ENCODE results near the gene QRFPR. TPM values are rescaled to one million over a fixed set of nuclear protein-coding genes. Genes with fewer than 3 reads are reported as not detected.

The QRFPR gene
- total RNA-seq, 2 donors from 2014 or later: 0.40 TPM; not detected in 1

DNA sequence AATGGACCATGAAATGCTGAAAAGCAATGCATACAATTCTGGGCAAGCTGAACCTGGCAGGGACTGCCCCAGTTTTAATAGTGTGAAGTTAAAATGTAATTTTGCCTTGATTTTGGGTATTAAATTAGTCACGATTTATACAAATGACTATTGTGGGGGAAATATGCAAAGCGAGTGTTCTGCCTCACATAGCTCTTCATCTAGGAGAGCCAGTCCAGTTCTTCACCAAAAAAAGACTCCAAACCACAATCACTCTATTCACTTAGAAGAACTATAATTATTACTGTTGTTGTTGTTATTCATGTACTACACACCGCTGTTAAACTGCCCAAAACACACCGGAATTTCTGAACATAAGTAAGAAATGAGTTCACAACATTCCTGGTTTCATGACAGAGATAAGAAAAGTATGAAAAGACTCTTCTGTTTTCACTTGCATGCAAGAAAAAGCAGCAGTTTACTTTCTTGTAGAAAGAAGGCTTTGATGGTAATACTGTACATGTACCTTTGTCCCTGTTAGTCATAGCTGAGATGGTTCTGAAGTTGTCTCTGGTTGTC is 101.9 kb downstream of the QRFPR start:
- TF ChIP-seq POLR2AphosphoS5 (IDR thresholded peaks at IDR 0.05): no peak
- TF ChIP-seq, protein P1, sequence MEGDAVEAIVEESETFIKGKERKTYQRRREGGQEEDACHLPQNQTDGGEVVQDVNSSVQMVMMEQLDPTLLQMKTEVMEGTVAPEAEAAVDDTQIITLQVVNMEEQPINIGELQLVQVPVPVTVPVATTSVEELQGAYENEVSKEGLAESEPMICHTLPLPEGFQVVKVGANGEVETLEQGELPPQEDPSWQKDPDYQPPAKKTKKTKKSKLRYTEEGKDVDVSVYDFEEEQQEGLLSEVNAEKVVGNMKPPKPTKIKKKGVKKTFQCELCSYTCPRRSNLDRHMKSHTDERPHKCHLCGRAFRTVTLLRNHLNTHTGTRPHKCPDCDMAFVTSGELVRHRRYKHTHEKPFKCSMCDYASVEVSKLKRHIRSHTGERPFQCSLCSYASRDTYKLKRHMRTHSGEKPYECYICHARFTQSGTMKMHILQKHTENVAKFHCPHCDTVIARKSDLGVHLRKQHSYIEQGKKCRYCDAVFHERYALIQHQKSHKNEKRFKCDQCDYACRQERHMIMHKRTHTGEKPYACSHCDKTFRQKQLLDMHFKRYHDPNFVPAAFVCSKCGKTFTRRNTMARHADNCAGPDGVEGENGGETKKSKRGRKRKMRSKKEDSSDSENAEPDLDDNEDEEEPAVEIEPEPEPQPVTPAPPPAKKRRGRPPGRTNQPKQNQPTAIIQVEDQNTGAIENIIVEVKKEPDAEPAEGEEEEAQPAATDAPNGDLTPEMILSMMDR (IDR thresholded peaks at IDR 0.05): no peak
- no peak for TF ChIP-seq POLR2A (IDR thresholded peaks at IDR 0.05)
- H3K36me3 ChIP-seq: no peaks in the 10 kb centered on the region
- H3K4me1 ChIP-seq (replicated peaks): no peaks in the 10 kb centered on the region
- H3K4me3 ChIP-seq: no peak overlapping the region
- H3K9me3 ChIP-seq: no peaks in the 10 kb centered on the region
- 63% methylated on average over 4 of the region's 4 CpGs for WGBS
- no peak for DNase-seq (ENCODE audit: low spot score)
- intact Hi-C loops (cut with DNase I): no loop called here
- no peak overlapping the region for H3K27ac ChIP-seq
- no peaks in the 10 kb centered on the region for H3K27me3 ChIP-seq (replicated peaks; ENCODE audit: insufficient read depth)

Small RNA genes lying within 50 kb of the gene (small RNA-seq; reads per million reads assigned to genes)
- 0 reads per million in 2 donors for gene RF00019

Other genes with a start within 250 kb of the QRFPR start
- gene TNIP3, start 216.7 kb downstream of the QRFPR start, total RNA-seq: not detected